ENCODE measurements around the gene TRIM38.

TRIM38 gene

DNA sequence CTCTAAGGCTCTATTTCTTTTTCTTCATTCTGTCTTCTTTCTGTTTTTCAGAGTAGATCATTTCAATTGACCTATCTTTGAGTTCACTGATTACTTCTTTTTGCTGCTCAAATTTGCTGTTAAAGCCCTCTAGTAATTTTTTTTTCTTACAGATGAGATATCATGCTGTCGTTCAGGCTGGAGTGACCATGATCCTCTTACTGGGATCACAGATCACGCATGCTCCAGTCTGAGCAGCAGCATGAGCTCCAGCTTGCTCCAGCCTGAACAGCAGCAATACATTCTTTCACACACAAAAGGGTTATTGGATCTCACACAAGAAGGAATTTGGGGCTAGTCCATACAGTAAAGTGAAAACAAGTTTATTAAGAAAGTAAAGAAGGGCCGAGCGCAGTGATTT lies 12.3 kb upstream of the TRIM38 start:
- DNase-seq (ENCODE audit: low read depth), result no peak
- TF ChIP-seq, protein P1, sequence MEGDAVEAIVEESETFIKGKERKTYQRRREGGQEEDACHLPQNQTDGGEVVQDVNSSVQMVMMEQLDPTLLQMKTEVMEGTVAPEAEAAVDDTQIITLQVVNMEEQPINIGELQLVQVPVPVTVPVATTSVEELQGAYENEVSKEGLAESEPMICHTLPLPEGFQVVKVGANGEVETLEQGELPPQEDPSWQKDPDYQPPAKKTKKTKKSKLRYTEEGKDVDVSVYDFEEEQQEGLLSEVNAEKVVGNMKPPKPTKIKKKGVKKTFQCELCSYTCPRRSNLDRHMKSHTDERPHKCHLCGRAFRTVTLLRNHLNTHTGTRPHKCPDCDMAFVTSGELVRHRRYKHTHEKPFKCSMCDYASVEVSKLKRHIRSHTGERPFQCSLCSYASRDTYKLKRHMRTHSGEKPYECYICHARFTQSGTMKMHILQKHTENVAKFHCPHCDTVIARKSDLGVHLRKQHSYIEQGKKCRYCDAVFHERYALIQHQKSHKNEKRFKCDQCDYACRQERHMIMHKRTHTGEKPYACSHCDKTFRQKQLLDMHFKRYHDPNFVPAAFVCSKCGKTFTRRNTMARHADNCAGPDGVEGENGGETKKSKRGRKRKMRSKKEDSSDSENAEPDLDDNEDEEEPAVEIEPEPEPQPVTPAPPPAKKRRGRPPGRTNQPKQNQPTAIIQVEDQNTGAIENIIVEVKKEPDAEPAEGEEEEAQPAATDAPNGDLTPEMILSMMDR (conservative IDR thresholded peaks at IDR 0.05; ENCODE audit: control insufficient read depth, insufficient read depth, low read depth, low read length), result no peak
- no peak overlapping the region for H3K4me3 ChIP-seq (ENCODE audit: control insufficient read depth, low read depth, low read length)

DNA sequence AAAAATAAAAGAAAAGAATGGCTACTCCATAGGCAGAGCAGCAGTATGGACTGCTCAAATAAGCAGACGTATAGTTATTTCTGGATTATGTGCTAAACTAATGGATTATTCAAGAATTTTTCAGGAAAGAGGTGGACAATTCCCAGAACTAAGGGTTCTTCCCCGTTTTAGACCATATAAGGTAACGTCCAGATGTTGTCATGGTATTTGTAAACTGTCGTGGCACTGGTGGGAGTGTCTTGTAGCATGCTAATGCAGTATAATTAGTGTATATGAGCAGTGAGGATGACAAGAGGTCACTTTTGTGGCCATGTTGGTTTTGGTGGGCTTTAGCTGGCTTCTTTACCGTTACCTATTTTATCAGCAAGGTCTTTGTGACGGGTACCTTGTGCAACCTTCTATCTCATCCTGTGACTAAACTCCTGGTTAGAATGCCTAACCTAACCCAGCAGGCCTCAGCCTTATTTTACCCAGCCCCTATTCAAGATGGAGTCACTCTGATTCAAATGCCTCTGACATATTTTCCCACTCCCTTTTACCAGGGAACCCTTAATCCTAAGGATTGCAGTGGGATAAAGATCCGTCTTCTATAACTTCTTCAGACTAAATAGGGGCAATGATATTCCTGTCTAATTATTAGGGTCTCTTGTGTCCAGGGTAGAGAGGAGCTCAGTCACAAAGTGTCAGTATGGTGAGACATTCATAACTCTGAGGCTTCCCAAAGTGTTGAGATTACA lies 11.1 kb upstream of the TRIM38 start:
- DNase-seq (ENCODE audit: low read depth), result no peak
- TF ChIP-seq, protein P1 (conservative IDR thresholded peaks at IDR 0.05; ENCODE audit: control insufficient read depth, insufficient read depth, low read depth, low read length), result no peak
- H3K4me3 ChIP-seq (ENCODE audit: control insufficient read depth, low read depth, low read length), result no peak overlapping the region

DNA sequence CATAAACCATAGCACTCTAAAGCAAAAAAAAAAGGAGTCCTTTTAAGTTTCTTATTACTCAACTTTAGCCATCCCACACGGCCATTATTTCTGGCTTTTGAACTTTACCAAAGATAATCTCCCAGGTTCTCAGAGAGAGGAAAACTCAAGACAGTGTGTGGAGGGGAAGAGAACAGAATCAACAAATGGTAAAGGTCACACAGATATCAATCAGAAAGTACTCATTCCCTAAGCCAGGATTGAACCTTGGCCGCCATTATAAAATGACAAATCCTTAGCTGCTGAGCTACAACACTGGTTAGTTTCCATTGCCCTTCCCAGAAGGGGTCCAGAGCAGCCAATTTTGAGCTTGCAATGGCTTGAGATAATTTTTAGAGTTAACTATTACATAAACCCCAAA lies 10.1 kb upstream of the TRIM38 start:
- no peak overlapping the region for H3K4me3 ChIP-seq (ENCODE audit: control insufficient read depth, low read depth, low read length)
- no peak for DNase-seq (ENCODE audit: low read depth)
- TF ChIP-seq, protein P1 (conservative IDR thresholded peaks at IDR 0.05; ENCODE audit: control insufficient read depth, insufficient read depth, low read depth, low read length), result no peak

DNA sequence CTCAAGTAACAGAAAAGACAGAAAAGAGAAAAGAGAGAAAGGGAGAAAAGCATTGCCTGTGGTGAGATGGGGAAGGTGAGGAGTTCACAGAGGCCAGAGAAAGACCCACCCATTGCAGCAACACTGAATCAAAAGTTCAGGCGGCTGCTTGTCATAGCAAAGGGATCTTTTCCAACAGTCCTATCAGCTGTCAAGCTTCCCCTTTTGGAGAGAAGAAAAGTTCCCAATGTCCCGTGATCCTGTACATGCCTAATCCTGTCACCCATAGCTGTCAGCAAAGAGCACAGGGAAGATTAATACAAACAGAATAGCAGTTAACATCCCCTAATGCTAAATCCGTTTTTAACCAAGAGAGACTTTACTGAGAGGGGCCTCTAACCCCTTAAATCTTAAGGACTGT lies 8.9 kb upstream of the TRIM38 start:
- TF ChIP-seq, protein P1 (conservative IDR thresholded peaks at IDR 0.05; ENCODE audit: control insufficient read depth, insufficient read depth, low read depth, low read length), result no peak
- DNase-seq (ENCODE audit: low read depth), result no peak
- H3K4me3 ChIP-seq (ENCODE audit: control insufficient read depth, low read depth, low read length), result no peak overlapping the region

DNA sequence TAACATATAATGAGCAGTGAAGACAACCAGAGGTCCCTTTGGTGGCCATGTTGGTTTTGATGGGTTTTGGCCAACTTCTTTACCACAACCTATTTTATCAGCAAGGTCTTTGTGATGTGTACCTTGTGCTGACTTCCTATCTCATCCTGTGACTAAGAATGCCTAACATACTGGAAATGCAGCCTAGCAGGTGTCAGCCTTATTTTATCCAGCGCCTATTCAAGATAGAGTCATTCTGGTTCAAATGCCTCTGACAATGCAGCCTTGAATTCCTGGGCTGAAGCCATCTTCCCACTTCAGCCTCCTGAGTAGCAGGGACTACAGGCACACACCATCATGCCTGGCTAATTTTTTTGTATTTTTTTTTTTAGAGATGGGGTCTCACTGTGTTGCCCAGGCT lies 7.8 kb upstream of the TRIM38 start:
- H3K4me3 ChIP-seq (ENCODE audit: control insufficient read depth, low read depth, low read length), result no peak overlapping the region
- TF ChIP-seq, protein P1 (conservative IDR thresholded peaks at IDR 0.05; ENCODE audit: control insufficient read depth, insufficient read depth, low read depth, low read length), result no peak
- no peak for DNase-seq (ENCODE audit: low read depth)

DNA sequence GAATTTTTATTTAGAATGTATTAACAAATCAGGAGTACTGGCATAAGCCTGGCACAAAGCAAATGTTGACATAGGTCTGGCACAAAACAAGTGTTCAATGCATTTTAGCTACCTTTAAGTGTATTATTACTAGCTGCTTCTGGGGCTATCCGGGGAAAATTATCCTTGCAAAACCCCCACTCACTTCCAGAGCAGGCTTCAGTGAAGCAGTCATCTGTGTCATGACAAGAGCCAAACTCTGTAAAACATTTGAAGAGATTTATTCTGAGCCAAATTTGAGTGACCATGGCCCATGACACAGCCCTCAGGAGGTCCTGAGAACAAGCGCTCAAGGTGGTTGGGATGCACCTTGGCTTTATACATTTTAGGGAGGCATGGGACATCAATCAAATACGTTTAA lies 6.4 kb upstream of the TRIM38 start:
- TF ChIP-seq, protein P1 (conservative IDR thresholded peaks at IDR 0.05; ENCODE audit: control insufficient read depth, insufficient read depth, low read depth, low read length), result no peak
- no peak for DNase-seq (ENCODE audit: low read depth)
- no peak overlapping the region for H3K4me3 ChIP-seq (ENCODE audit: control insufficient read depth, low read depth, low read length)
